ENCODE measurements around the gene LAMA5. TPM values are rescaled to one million over a fixed set of nuclear protein-coding genes. Genes with fewer than 3 reads are reported as not detected.

Gene LAMA5
- polyA plus RNA-seq, 1 of the 3 experiments (the other 2 are of a cell fraction) = 27.2 TPM

GRCh38 chr20:62404761-62405107, 37.6 kb upstream of the LAMA5 start:
- Histone ChIP-seq H3K79me2 (ENCODE audit: insufficient read depth) (peaks cover 10% of the 10 kb centered on the region; the same call in 1 of the 2 replicates), H4K20me1 (ENCODE audit: insufficient read depth) (peaks cover 5% of the 10 kb centered on the region; the same call in 1 of the 2 replicates), H3K9me2 (no peaks in the 10 kb centered on the region), H3K27ac (ENCODE audit: low read depth in 2 of 2, low read length in 1 of 2) (no peak overlapping the region), H3K36me3 (replicated peaks in 1 of 2; ENCODE audit: control insufficient read depth in 1 of 2, insufficient read depth in 2 of 2, low read length in 1 of 2) (no peaks in the 10 kb centered on the region), H3K4me3 (ENCODE audit: low read depth in 2 of 2, low read length in 1 of 2) (no peak overlapping the region; a peak in 1 of 4 replicates), H3K4me2 (no peak overlapping the region), H3F3A (replicated peaks; ENCODE audit: insufficient read depth) (no peaks in the 10 kb centered on the region), H3K4me1 (ENCODE audit: control insufficient read depth in 1 of 2, insufficient read depth in 2 of 2, low read depth in 1 of 2, low read length in 1 of 2) (peaks cover 0 to 50% of the 10 kb centered on the region in 2 experiments; a peak in 1 of 4 replicates), H3K27me3 (ENCODE audit: insufficient read depth) (no peaks in the 10 kb centered on the region), H3K9ac (no peak overlapping the region), H2AFZ (ENCODE audit: low read depth) (no peak overlapping the region), H3K9me3 (no peaks in the 10 kb centered on the region)
- WGBS (ENCODE audit: low lambda C conversion rate) = 86% methylated on average over 6 of the region's 12 CpGs
- ChIA-PET CTCF (interaction anchor here (0.9 to 2.2 kb wide), 10 partner anchors 11 to 350 kb away, joined by 3 to 13 read pairs (median 4); partner anchors contain the start of genes ADRM1 and LAMA5), POLR2A (no interaction called here)
- no peak for TF ChIP-seq YY1 (IDR thresholded peaks at IDR 0.05; ENCODE audit: low read depth)
- no peak for TF ChIP-seq SMC3 (IDR thresholded peaks at IDR 0.05; ENCODE audit: low read depth, low read length)
- TF ChIP-seq TAF1 (IDR thresholded peaks at IDR 0.05; ENCODE audit: borderline replicate concordance, low read depth, low read length) = no peak
- TF ChIP-seq EZH2phosphoT487 (IDR thresholded peaks at IDR 0.05; ENCODE audit: borderline replicate concordance, low read depth) = no peak
- no peak for TF ChIP-seq REST (IDR thresholded peaks at IDR 0.05; ENCODE audit: low read depth, low read length)
- TF ChIP-seq, protein P1, sequence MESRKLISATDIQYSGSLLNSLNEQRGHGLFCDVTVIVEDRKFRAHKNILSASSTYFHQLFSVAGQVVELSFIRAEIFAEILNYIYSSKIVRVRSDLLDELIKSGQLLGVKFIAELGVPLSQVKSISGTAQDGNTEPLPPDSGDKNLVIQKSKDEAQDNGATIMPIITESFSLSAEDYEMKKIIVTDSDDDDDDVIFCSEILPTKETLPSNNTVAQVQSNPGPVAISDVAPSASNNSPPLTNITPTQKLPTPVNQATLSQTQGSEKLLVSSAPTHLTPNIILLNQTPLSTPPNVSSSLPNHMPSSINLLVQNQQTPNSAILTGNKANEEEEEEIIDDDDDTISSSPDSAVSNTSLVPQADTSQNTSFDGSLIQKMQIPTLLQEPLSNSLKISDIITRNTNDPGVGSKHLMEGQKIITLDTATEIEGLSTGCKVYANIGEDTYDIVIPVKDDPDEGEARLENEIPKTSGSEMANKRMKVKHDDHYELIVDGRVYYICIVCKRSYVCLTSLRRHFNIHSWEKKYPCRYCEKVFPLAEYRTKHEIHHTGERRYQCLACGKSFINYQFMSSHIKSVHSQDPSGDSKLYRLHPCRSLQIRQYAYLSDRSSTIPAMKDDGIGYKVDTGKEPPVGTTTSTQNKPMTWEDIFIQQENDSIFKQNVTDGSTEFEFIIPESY (IDR thresholded peaks at IDR 0.05; ENCODE audit: borderline replicate concordance, low read depth) = no peak
- no peak for TF ChIP-seq CHD2 (IDR thresholded peaks at IDR 0.05; ENCODE audit: low read length, partially characterized antibody)
- no peak for TF ChIP-seq ELF1 (IDR thresholded peaks at IDR 0.05)
- TF ChIP-seq TEAD4 (IDR thresholded peaks at IDR 0.05; ENCODE audit: borderline replicate concordance, insufficient read depth) = no peak
- TF ChIP-seq EP300 (IDR thresholded peaks at IDR 0.05; ENCODE audit: borderline replicate concordance in 1 of 2, low read depth in 1 of 2, low read length in 1 of 2) = no peak
- no peak for TF ChIP-seq RCOR1 (IDR thresholded peaks at IDR 0.05; ENCODE audit: low read length)
- TF ChIP-seq, protein P2, sequence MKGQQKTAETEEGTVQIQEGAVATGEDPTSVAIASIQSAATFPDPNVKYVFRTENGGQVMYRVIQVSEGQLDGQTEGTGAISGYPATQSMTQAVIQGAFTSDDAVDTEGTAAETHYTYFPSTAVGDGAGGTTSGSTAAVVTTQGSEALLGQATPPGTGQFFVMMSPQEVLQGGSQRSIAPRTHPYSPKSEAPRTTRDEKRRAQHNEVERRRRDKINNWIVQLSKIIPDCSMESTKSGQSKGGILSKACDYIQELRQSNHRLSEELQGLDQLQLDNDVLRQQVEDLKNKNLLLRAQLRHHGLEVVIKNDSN (IDR thresholded peaks at IDR 0.05; ENCODE audit: borderline replicate concordance, low read depth) = no peak
- no peak for DNase-seq
